ENCODE data around the gene NPY. TPM values are rescaled to one million over a fixed set of nuclear protein-coding genes. Genes with fewer than 3 reads are reported as not detected.

NPY gene
- total and polyA plus RNA-seq, 3 donors from 2014 or later, result 1.6 TPM; not detected in 2

- Histone ChIP-seq H3K9me3 (no peaks in the 10 kb centered on the region), H3K4me3 (no peak overlapping the region)
- 40 to 61% methylated on average over 4 of the region's 4 CpGs for WGBS, 2 donors
These were observed 12.1 kb upstream of the NPY start for GRCh38 chr7:24271938-24272337.

DNA sequence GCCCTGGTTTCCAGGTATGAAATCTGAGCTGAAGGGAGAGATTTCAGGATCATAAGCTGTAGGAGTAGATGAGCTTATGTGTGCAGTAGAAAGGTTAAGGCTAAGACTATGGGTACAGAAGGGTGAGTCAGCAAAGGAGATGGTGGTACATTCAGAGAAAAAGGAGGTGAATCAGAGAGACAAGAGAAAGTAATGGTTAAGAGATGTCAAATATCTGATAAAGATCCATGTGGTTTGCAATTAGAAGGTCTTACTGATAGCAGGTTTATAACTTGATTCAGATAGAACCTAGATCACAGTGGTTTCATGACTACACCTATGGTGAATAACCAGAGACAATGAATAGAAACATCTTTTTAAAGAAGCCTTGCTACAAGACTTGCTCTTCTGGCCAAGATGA, 4.5 kb upstream of the NPY start:
- H3K4me1 ChIP-seq, result no peaks in the 10 kb centered on the region
- no peak overlapping the region for H3K27ac ChIP-seq
- no peak for TF ChIP-seq POLR2A (IDR thresholded peaks at IDR 0.05)
- TF ChIP-seq, protein P1, sequence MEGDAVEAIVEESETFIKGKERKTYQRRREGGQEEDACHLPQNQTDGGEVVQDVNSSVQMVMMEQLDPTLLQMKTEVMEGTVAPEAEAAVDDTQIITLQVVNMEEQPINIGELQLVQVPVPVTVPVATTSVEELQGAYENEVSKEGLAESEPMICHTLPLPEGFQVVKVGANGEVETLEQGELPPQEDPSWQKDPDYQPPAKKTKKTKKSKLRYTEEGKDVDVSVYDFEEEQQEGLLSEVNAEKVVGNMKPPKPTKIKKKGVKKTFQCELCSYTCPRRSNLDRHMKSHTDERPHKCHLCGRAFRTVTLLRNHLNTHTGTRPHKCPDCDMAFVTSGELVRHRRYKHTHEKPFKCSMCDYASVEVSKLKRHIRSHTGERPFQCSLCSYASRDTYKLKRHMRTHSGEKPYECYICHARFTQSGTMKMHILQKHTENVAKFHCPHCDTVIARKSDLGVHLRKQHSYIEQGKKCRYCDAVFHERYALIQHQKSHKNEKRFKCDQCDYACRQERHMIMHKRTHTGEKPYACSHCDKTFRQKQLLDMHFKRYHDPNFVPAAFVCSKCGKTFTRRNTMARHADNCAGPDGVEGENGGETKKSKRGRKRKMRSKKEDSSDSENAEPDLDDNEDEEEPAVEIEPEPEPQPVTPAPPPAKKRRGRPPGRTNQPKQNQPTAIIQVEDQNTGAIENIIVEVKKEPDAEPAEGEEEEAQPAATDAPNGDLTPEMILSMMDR (IDR thresholded peaks at IDR 0.05), result no peak
- H3K9me3 ChIP-seq, result no peaks in the 10 kb centered on the region
- H3K4me3 ChIP-seq, result no peak overlapping the region
- no peaks in the 10 kb centered on the region for H3K36me3 ChIP-seq (ENCODE audit: low read depth, missing control alignments)
- no peak for DNase-seq
- no peaks in the 10 kb centered on the region for H3K27me3 ChIP-seq
- intact Hi-C loops (cut with DNase I; ENCODE audit: low total_unique reads), result no loop called here

More at GRCh38 chr7:24271938-24272337, 12.1 kb upstream of the NPY start:
- TF ChIP-seq, protein P1 (IDR thresholded peaks at IDR 0.05), result no peak
- TF ChIP-seq POLR2A (IDR thresholded peaks at IDR 0.05), result no peak
- Histone ChIP-seq H3K4me1 (no peaks in the 10 kb centered on the region), H3K27me3 (no peaks in the 10 kb centered on the region), H3K36me3 (ENCODE audit: low read depth, missing control alignments) (no peaks in the 10 kb centered on the region), H3K27ac (no peak overlapping the region)
- intact Hi-C loops (cut with DNase I; ENCODE audit: low total_unique reads), result no loop called here
- no peak for DNase-seq

- no peaks in the 10 kb centered on the region for H3K27me3 ChIP-seq
- H3K36me3 ChIP-seq (ENCODE audit: low read depth, missing control alignments), result no peaks in the 10 kb centered on the region
- 2 to 3% methylated on average over 18 to 19 of the region's 19 CpGs for WGBS, 2 donors
- no peaks in the 10 kb centered on the region for H3K9me3 ChIP-seq
- DNase-seq, result no peak
- H3K4me1 ChIP-seq, result no peaks in the 10 kb centered on the region
- TF ChIP-seq, protein P1 (IDR thresholded peaks at IDR 0.05), result no peak
- TF ChIP-seq POLR2A (IDR thresholded peaks at IDR 0.05), result no peak
- intact Hi-C loops (cut with DNase I; ENCODE audit: low total_unique reads), result no loop called here
- H3K27ac ChIP-seq, result no peak overlapping the region
- H3K4me3 ChIP-seq, result peak overlapping the region in 1 of 2 donors; percentile 25
These were observed 465 bp upstream of the NPY start for GRCh38 chr7:24283554-24283896.

DNA sequence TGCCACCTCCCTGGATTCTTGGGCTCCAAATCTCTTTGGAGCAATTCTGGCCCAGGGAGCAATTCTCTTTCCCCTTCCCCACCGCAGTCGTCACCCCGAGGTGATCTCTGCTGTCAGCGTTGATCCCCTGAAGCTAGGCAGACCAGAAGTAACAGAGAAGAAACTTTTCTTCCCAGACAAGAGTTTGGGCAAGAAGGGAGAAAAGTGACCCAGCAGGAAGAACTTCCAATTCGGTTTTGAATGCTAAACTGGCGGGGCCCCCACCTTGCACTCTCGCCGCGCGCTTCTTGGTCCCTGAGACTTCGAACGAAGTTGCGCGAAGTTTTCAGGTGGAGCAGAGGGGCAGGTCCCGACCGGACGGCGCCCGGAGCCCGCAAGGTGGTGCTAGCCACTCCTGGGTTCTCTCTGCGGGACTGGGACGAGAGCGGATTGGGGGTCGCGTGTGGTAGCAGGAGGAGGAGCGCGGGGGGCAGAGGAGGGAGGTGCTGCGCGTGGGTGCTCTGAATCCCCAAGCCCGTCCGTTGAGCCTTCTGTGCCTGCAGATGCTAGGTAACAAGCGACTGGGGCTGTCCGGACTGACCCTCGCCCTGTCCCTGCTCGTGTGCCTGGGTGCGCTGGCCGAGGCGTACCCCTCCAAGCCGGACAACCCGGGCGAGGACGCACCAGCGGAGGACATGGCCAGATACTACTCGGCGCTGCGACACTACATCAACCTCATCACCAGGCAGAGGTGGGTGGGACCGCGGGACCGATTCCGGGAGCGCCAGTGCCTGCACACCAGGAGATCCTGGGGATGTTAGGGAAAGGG, 913 bp downstream of the NPY start:
- no peak for TF ChIP-seq POLR2A (IDR thresholded peaks at IDR 0.05)
- TF ChIP-seq, protein P1 (IDR thresholded peaks at IDR 0.05), result no peak
- DNase-seq, result no peak
- WGBS, 2 donors, result 2 to 3% methylated on average over 13 to 51 of the region's 51 CpGs
- Histone ChIP-seq H3K4me3 (peak overlapping the region in 1 of 2 donors; percentile 25), H3K27me3 (no peaks in the 10 kb centered on the region), H3K36me3 (ENCODE audit: low read depth, missing control alignments) (no peaks in the 10 kb centered on the region), H3K4me1 (no peaks in the 10 kb centered on the region), H3K27ac (no peak overlapping the region), H3K9me3 (no peaks in the 10 kb centered on the region)
- intact Hi-C loops (cut with DNase I; ENCODE audit: low total_unique reads), result no loop called here
